Right hindlimb (tissue), 1 donor: ENCODE measurements around the gene GSPT1.

Experiments used
- DNase-seq: peaks from one replicate; pipeline ENCODE4 v3.0.0-alpha.2; 2018

Gene GSPT1

GRCh38 chr16:11909653-11910545 lies 5.9 kb downstream of the GSPT1 start:
- DNase-seq = no peak

- DNase-seq = no peak
Observed at GRCh38 chr16:11907160-11907970, 8.4 kb downstream of the GSPT1 start.

- DNase-seq = no peak
Observed at GRCh38 chr16:11903906-11904305, 11.8 kb downstream of the GSPT1 start.

- no peak for DNase-seq
Observed at GRCh38 chr16:11901091-11901490, 14.7 kb downstream of the GSPT1 start.

GRCh38 chr16:11896486-11897176 lies 19.1 kb downstream of the GSPT1 start:
- DNase-seq = no peak

- no peak for DNase-seq
Observed at GRCh38 chr16:11893571-11893970, 22.2 kb downstream of the GSPT1 start.

GRCh38 chr16:11892761-11893160 lies 23.0 kb downstream of the GSPT1 start:
- no peak for DNase-seq

- no peak for DNase-seq
Observed at GRCh38 chr16:11890231-11890965, 25.4 kb downstream of the GSPT1 start.

GRCh38 chr16:11886881-11887280 lies 28.9 kb downstream of the GSPT1 start:
- no peak for DNase-seq

GRCh38 chr16:11884035-11884434 lies 31.7 kb downstream of the GSPT1 start:
- DNase-seq = no peak

GRCh38 chr16:11880007-11880406 lies 35.7 kb downstream of the GSPT1 start:
- DNase-seq = no peak

GRCh38 chr16:11877374-11877773 lies 38.4 kb downstream of the GSPT1 start:
- no peak for DNase-seq

GRCh38 chr16:11876306-11876705 lies 39.5 kb downstream of the GSPT1 start:
- DNase-seq = no peak

- no peak for DNase-seq
Observed at GRCh38 chr16:11875721-11876120, 40.0 kb downstream of the GSPT1 start.

GRCh38 chr16:11871193-11871592 lies 44.6 kb downstream of the GSPT1 start:
- DNase-seq = no peak

- no peak for DNase-seq
Observed at GRCh38 chr16:11870399-11870798, 45.4 kb downstream of the GSPT1 start.

- no peak for DNase-seq
Observed at GRCh38 chr16:11869353-11870228, 46.2 kb downstream of the GSPT1 start.

- no peak for DNase-seq
Observed at GRCh38 chr16:11868412-11868980, 47.3 kb downstream of the GSPT1 start.

- no peak for DNase-seq
Observed at GRCh38 chr16:11862489-11862888, 53.3 kb downstream of the GSPT1 start.

- DNase-seq = no peak
Observed at GRCh38 chr16:11857161-11857560, 58.6 kb downstream of the GSPT1 start.
